ENCODE data around the gene NAGPA. TPM values are rescaled to one million over a fixed set of nuclear protein-coding genes. Genes with fewer than 3 reads are reported as not detected.

NAGPA gene
- total and polyA plus RNA-seq, 2 of the 8 experiments (the other 6 are each of a cell fraction or from before 2014, with no cell fraction given) = 10.1 to 13.2 TPM

DNA sequence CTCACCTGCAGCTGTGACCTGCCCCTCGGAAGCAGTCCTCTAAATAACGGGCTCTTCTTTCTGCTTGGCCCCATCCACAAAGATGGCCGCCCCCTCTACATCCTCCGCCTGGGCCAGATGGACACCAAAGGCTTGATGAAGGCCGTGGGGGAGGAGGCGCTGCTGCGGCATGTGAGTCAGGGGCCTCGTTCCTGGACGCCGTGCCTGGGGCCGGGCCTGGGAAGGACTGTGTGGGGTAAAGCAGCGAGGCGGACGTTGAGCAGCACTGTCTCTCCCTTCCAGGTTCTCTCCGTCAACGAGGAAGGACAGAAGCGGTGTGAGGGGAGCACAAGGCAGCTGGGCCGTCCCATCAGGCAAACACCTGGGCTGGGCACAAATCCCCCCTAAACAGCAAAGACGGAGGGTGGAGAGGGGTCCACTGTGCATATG is 33.1 kb downstream of the NAGPA start (continued):
- TF ChIP-seq, protein P1, sequence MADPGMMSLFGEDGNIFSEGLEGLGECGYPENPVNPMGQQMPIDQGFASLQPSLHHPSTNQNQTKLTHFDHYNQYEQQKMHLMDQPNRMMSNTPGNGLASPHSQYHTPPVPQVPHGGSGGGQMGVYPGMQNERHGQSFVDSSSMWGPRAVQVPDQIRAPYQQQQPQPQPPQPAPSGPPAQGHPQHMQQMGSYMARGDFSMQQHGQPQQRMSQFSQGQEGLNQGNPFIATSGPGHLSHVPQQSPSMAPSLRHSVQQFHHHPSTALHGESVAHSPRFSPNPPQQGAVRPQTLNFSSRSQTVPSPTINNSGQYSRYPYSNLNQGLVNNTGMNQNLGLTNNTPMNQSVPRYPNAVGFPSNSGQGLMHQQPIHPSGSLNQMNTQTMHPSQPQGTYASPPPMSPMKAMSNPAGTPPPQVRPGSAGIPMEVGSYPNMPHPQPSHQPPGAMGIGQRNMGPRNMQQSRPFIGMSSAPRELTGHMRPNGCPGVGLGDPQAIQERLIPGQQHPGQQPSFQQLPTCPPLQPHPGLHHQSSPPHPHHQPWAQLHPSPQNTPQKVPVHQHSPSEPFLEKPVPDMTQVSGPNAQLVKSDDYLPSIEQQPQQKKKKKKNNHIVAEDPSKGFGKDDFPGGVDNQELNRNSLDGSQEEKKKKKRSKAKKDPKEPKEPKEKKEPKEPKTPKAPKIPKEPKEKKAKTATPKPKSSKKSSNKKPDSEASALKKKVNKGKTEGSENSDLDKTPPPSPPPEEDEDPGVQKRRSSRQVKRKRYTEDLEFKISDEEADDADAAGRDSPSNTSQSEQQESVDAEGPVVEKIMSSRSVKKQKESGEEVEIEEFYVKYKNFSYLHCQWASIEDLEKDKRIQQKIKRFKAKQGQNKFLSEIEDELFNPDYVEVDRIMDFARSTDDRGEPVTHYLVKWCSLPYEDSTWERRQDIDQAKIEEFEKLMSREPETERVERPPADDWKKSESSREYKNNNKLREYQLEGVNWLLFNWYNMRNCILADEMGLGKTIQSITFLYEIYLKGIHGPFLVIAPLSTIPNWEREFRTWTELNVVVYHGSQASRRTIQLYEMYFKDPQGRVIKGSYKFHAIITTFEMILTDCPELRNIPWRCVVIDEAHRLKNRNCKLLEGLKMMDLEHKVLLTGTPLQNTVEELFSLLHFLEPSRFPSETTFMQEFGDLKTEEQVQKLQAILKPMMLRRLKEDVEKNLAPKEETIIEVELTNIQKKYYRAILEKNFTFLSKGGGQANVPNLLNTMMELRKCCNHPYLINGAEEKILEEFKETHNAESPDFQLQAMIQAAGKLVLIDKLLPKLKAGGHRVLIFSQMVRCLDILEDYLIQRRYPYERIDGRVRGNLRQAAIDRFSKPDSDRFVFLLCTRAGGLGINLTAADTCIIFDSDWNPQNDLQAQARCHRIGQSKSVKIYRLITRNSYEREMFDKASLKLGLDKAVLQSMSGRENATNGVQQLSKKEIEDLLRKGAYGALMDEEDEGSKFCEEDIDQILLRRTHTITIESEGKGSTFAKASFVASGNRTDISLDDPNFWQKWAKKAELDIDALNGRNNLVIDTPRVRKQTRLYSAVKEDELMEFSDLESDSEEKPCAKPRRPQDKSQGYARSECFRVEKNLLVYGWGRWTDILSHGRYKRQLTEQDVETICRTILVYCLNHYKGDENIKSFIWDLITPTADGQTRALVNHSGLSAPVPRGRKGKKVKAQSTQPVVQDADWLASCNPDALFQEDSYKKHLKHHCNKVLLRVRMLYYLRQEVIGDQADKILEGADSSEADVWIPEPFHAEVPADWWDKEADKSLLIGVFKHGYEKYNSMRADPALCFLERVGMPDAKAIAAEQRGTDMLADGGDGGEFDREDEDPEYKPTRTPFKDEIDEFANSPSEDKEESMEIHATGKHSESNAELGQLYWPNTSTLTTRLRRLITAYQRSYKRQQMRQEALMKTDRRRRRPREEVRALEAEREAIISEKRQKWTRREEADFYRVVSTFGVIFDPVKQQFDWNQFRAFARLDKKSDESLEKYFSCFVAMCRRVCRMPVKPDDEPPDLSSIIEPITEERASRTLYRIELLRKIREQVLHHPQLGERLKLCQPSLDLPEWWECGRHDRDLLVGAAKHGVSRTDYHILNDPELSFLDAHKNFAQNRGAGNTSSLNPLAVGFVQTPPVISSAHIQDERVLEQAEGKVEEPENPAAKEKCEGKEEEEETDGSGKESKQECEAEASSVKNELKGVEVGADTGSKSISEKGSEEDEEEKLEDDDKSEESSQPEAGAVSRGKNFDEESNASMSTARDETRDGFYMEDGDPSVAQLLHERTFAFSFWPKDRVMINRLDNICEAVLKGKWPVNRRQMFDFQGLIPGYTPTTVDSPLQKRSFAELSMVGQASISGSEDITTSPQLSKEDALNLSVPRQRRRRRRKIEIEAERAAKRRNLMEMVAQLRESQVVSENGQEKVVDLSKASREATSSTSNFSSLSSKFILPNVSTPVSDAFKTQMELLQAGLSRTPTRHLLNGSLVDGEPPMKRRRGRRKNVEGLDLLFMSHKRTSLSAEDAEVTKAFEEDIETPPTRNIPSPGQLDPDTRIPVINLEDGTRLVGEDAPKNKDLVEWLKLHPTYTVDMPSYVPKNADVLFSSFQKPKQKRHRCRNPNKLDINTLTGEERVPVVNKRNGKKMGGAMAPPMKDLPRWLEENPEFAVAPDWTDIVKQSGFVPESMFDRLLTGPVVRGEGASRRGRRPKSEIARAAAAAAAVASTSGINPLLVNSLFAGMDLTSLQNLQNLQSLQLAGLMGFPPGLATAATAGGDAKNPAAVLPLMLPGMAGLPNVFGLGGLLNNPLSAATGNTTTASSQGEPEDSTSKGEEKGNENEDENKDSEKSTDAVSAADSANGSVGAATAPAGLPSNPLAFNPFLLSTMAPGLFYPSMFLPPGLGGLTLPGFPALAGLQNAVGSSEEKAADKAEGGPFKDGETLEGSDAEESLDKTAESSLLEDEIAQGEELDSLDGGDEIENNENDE (IDR thresholded peaks at IDR 0.05; ENCODE audit: insufficient replicate concordance, low read length) = no peak
- TF ChIP-seq CHD1 (IDR thresholded peaks at IDR 0.05; ENCODE audit: low read depth, low read length) (no peak), BACH1 (IDR thresholded peaks at IDR 0.05; ENCODE audit: low read length) (no peak), KDM5A (IDR thresholded peaks at IDR 0.05; ENCODE audit: low read length) (no peak), POLR2A (IDR thresholded peaks at IDR 0.05; ENCODE audit: control extremely low read depth in 1 of 2, low read depth in 2 of 2, low read length in 2 of 2) (no peak), FOSL1 (IDR thresholded peaks at IDR 0.05; ENCODE audit: insufficient read depth, low read depth, low read length) (no peak), SP2 (IDR thresholded peaks at IDR 0.05; ENCODE audit: low read length) (no peak), MAFK (IDR thresholded peaks at IDR 0.05; ENCODE audit: low read depth, low read length) (no peak)
- TF ChIP-seq, protein P2, sequence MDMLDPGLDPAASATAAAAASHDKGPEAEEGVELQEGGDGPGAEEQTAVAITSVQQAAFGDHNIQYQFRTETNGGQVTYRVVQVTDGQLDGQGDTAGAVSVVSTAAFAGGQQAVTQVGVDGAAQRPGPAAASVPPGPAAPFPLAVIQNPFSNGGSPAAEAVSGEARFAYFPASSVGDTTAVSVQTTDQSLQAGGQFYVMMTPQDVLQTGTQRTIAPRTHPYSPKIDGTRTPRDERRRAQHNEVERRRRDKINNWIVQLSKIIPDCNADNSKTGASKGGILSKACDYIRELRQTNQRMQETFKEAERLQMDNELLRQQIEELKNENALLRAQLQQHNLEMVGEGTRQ (IDR thresholded peaks at IDR 0.05; ENCODE audit: low read length) = no peak
- TF ChIP-seq, protein P3, sequence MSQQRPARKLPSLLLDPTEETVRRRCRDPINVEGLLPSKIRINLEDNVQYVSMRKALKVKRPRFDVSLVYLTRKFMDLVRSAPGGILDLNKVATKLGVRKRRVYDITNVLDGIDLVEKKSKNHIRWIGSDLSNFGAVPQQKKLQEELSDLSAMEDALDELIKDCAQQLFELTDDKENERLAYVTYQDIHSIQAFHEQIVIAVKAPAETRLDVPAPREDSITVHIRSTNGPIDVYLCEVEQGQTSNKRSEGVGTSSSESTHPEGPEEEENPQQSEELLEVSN (IDR thresholded peaks at IDR 0.05) = no peak

Measured in H1 (cell line).